Measurements from ENCODE around the gene COX17.
"Not testable (repeated sequence)": the region's sequence is repeated elsewhere in the genome, so short reads cannot be mapped to it uniquely, and the experiment has no call there.

The COX17 gene
- total RNA-seq: 11.6 to 20.5 reads per million in 2 donors

GRCh38 chr3:119676771-119677640 lies at the start of gene COX17:
Gene COX17 (minus strand): TSS chr3:119677406. CDS start chr3:119677310, 96 bp downstream.
- peak; percentile 89 for DNase-seq

- no peak for DNase-seq
Observed at GRCh38 chr3:119726909-119727308, 49.7 kb upstream of the COX17 start.

- DNase-seq: no peak
Observed at GRCh38 chr3:119723022-119723421, 45.8 kb upstream of the COX17 start.

GRCh38 chr3:119717520-119717919 lies 40.3 kb upstream of the COX17 start:
- DNase-seq: no peak

- DNase-seq: no peak
Observed at GRCh38 chr3:119716998-119717397, 39.8 kb upstream of the COX17 start.

GRCh38 chr3:119715105-119715504 lies 37.9 kb upstream of the COX17 start:
- DNase-seq: no peak

- DNase-seq: no peak
Observed at GRCh38 chr3:119703820-119704531, 26.8 kb upstream of the COX17 start.

GRCh38 chr3:119702530-119703527 lies 25.6 kb upstream of the COX17 start, which contains the start of gene CFAP91:
Gene CFAP91 (plus strand): TSS chr3:119703022. CDS start chr3:119703099, 77 bp downstream.
- DNase-seq: peak; percentile 78

GRCh38 chr3:119700920-119701734 lies 23.9 kb upstream of the COX17 start:
- DNase-seq: no peak

GRCh38 chr3:119700269-119700919 lies 23.2 kb upstream of the COX17 start:
- no peak for DNase-seq

GRCh38 chr3:119697394-119697793 lies 20.2 kb upstream of the COX17 start:
- DNase-seq: no peak

- DNase-seq: no peak
Observed at GRCh38 chr3:119695480-119695879, 18.3 kb upstream of the COX17 start.

GRCh38 chr3:119690043-119690656 lies 12.9 kb upstream of the COX17 start:
- no peak for DNase-seq

GRCh38 chr3:119683421-119683820 lies 6.2 kb upstream of the COX17 start:
- DNase-seq: no peak

GRCh38 chr3:119681279-119681678 lies 4.1 kb upstream of the COX17 start:
- no peak for DNase-seq

GRCh38 chr3:119679874-119680273 lies 2.7 kb upstream of the COX17 start:
- no peak for DNase-seq

GRCh38 chr3:119678209-119678608 lies 1.0 kb upstream of the COX17 start:
- not testable (repeated sequence) for DNase-seq

GRCh38 chr3:119677641-119677934 lies 382 bp upstream of the COX17 start:
- DNase-seq: no peak

- DNase-seq: no peak
Observed at GRCh38 chr3:119676020-119676419, 1.2 kb downstream of the COX17 start.

GRCh38 chr3:119675188-119675874 lies 1.9 kb downstream of the COX17 start:
- no peak for DNase-seq

All from T-helper 9 cell (primary cell).